ENCODE results near the gene ADGRV1. TPM values are rescaled to one million over a fixed set of nuclear protein-coding genes. Genes with fewer than 3 reads are reported as not detected.
"Not testable (repeated sequence)": the region's sequence is repeated elsewhere in the genome, so short reads cannot be mapped to it uniquely, and the experiment has no call there.

The ADGRV1 gene
- total RNA-seq, 1 experiment from 2014 or later: 1.8 TPM

GRCh38 chr5:91042936-91043255 lies 484.3 kb downstream of the ADGRV1 start:
- DNase-seq (ENCODE audit: extremely low read depth, low read depth): no peak

DNA sequence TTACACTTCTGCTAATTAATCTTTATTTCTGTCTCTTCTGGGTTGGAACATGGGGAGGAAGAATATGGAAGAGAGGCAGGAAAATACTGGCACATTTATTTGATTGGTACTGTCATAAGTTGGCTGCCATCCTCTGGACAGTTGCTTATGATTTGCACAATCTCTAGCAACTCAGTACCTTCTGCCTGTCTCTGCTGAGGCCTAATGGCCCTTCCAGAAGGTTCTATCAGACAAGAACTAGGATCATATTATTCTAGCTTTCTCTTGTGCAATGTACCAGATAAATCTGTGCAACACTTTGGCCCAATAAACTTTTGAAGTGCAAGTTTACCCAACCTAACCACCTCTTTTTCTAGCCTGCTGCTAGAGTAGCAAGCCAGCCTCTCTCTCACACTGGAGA lies 489.5 kb downstream of the ADGRV1 start:
- DNase-seq (ENCODE audit: extremely low read depth, low read depth): no peak

GRCh38 chr5:91049112-91049511 lies 490.5 kb downstream of the ADGRV1 start:
- no peak for DNase-seq (ENCODE audit: extremely low read depth, low read depth)

DNA sequence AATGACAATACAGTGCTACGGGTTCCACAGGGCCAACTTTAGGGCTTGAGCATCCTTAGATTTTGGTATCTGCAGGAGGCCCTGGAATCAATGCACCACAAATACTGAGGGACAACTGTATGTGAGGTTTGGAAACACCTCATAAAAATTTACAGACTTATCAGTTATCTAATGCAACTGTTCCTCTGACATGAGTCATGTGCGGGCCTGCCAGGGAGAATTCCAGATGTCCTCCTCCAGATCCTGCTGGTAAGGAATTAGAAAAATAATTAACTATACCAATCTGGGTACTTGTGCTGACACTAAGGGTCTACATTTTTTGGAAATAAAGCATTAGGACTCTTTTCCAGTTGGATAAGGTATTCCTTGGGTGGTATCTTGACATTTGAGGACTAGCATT lies 491.2 kb downstream of the ADGRV1 start:
- DNase-seq (ENCODE audit: extremely low read depth, low read depth): no peak

DNA sequence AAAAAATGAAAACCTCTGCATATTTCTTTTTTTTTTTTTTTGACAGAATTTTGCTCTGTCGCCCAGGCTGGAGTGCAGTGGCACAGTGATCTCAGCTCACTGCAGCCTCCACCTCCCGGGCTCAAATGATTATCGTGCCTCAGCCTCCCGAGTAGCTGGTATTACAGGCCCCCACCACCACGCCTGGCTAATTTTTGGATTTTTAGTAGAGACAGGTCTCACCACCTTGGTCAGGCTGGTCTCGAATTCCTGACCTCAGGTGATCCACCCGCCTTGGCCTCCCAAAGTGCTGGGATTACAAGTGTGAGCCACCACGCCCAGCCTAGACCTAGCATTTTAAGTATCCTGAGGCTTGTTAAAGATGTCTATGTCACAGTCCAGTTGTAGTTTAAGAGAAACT lies 493.8 kb downstream of the ADGRV1 start:
- not testable (repeated sequence) for DNase-seq (ENCODE audit: extremely low read depth, low read depth)

DNA sequence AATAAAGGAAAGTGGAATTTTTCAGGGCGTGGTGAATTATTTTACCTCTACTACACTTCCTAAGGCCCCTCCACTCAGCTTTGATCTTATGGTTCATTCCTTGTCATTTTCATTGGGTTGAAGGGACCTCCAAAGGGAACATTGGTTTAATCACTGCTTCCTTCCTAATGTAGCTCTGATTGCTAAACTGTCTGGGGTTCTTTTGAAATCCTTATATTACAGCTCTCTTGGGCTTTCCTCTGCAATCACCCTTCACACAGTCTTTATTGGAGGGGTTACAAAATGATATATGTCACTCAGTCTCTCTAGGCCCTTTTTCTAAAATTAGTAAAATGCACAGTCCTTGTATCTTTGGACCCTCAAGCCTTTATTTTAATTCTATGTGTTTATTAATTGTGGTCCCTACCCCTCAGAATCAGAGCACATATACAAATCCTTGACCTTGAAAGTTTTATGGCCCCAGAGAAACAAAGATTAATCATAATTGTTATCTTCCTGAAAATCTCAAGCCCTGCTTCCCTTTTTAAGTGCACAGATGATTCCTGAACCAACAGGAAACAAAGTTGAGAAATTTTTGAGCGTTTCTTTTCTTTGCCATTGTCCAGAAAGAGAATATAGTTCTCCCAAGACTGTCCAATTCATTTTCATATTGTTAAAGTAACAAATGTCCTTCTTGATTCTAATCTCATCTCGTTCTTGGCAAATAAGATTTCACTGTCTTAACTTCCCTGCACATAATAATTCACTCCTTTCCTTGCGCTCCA lies 494.6 kb downstream of the ADGRV1 start:
- no peak for DNase-seq (ENCODE audit: extremely low read depth, low read depth)

DNA sequence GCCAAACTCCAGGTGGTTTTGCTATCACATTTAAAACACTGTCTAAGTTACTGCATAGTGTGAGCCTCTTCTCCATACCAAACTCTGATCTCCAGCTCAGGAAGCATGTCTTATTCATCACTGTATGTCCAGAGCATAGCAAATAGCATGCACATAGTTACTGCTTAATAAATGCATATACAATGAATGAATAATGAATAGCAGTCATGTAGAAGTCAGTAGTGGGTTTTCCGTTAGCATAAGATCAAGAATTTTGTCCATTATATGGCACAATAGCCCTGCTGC lies 495.1 kb downstream of the ADGRV1 start:
- DNase-seq (ENCODE audit: extremely low read depth, low read depth): no peak

DNA sequence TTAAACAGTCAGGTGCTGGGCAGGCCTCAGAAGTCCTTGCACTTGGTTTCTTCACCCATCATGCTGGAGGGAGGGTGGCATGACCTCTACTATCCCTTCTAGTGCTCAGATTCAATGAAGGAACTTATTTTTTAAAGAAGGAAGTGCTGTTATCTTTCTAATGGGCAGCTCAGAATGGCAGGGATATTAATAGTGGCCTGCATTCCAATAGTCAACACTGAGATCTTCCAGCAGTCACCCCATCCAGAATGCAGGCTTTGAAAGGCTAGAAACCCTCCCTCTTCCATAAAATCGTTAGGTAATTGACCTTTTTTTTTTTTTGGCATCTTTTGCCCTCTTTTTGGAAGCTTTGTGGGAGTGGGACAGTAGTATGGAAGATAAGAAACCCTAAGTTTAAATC lies 499.6 kb downstream of the ADGRV1 start:
- no peak for DNase-seq (ENCODE audit: extremely low read depth, low read depth)

DNA sequence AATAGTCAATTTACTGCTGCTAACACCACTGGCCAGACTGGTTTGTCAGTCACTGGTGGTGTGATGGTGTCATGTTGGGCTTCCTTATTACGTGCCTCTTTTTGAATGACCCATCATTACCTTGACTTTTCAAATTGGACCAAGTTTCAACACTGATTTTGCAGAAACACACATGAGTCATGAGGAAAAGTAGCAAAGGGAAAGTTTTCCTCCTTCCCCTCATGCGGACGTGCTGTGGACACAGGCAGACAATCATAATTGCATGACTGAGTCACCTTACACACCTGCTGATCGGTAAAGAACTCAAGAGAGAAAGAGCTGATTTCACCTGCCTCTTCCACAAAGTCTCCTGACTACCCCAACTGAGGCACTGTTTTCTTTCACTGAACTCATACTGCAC lies 500.0 kb downstream of the ADGRV1 start:
- DNase-seq (ENCODE audit: extremely low read depth, low read depth): no peak

- DNase-seq (ENCODE audit: extremely low read depth, low read depth): no peak
Observed at GRCh38 chr5:91059409-91059808, 500.8 kb downstream of the ADGRV1 start.

- DNase-seq (ENCODE audit: extremely low read depth, low read depth): no peak
Observed at GRCh38 chr5:91061094-91061493, 502.5 kb downstream of the ADGRV1 start.

DNA sequence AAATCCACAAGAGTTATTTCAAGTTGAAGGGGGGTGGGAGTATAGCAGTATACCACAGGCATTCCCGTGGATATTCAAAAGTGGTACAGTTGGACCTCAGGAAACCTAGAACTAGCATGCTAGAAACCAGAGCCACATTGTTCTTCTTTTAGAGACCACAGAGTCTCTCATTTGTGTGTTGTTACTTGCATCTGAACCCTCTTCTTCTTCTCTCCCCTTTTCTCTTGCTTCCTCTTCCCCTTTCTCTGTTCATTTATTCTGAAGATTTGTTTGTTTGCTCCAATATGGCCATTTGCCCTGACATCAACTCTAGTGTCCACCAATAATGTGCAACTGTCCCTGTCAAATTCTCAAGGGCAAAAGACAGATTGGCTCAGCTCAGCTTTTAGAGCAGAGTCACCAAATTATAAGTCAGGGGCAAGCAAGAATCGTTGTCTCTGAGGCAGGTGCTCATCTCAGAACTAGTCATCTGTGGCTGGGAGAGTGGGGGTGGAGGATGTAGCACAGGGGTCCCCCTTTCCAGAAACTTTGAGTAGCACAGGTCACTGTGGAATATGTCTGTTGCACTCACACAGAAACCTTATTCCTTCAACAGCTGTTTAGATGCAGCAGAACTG lies 503.5 kb downstream of the ADGRV1 start:
- no peak for DNase-seq (ENCODE audit: extremely low read depth, low read depth)

DNA sequence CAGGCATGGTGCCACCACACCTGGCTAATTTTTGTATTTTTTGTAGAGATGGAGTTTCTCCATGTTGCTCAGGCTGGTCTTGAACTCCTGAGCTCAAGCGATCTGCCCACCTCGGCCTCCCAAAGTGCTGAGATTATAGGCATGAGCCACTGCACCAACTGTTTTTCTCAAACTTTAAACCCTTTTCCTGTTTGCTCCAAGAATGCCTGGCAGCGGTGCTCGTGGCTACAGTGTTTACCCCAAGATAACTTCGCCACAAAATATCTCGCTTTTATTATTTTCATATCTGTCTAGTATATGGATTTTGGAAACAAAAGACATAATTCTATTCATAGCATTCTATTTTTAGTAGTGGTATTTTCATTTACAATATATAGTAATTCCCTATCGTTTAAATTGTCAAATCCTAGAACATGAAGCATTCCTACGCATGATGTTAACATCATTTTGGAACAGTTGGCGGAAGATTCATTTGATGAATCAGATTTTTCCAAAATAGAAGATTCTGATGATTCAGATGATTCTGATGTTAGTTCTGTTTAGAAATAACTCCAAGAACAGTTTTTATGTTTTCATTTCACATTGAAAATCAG lies 504.6 kb downstream of the ADGRV1 start:
- not testable (repeated sequence) for DNase-seq (ENCODE audit: extremely low read depth, low read depth)

- no peak for DNase-seq (ENCODE audit: extremely low read depth, low read depth)
Observed at GRCh38 chr5:91065496-91065895, 506.9 kb downstream of the ADGRV1 start.

GRCh38 chr5:91069364-91069763 lies 510.8 kb downstream of the ADGRV1 start:
- no peak for DNase-seq (ENCODE audit: extremely low read depth, low read depth)

DNA sequence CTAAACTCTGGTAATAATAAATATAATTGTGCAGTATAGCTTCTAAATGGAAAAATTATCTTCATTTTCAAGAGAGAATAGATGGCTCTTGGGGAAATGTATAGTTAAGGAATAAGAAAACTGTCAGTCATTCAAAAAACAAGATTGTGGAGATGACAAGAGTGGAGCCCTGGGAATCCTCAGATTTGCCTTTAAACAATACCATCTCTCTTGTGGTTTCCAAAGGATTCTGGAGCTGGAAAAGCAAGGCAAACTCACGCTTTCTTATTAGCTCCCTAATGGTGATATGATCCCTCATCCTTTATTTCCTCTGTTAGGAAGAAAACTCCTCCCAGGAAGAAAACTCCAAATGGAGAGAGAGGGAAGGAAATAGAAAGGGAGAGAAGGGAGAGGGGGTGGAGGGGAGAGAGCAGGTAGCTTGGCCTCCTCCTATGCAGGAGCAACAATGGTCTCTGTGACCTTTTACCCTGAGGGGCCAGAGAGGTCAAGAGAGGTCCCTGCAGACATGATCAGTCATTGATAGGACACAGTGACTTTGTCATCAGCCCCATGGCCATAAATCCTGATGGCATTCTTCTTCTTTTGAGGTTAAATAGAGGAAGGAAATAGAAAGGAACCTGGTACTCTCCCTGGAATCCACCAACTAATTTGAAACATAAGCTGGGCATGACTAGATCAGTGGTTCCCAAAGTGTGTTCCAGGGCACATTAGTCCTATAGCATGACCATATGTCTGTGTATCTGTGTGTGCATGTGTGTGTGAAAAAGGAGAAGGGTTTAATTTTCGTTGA lies 512.4 kb downstream of the ADGRV1 start:
- DNase-seq (ENCODE audit: extremely low read depth, low read depth): no peak

DNA sequence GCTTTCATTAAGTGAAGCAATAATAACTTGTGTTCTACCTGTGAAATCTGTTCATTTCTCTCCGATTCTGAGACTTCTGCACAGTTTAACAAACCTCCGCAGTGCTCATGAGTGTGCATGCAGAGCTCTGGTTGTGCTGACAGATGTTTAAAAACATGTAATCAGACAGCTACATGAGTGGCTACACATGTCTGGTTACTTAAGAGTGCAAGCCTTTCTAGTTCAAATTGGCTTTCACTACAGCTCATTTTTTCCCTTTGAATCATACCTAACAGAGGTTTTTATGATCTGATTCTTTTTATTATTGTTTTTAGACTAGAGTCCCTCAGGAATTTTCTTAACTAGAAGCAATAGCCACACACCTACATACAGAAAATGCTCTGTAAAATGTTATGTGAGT lies 514.3 kb downstream of the ADGRV1 start:
- no peak for DNase-seq (ENCODE audit: extremely low read depth, low read depth)

GRCh38 chr5:91074615-91075014 lies 516.0 kb downstream of the ADGRV1 start:
- no peak for DNase-seq (ENCODE audit: extremely low read depth, low read depth)

DNA sequence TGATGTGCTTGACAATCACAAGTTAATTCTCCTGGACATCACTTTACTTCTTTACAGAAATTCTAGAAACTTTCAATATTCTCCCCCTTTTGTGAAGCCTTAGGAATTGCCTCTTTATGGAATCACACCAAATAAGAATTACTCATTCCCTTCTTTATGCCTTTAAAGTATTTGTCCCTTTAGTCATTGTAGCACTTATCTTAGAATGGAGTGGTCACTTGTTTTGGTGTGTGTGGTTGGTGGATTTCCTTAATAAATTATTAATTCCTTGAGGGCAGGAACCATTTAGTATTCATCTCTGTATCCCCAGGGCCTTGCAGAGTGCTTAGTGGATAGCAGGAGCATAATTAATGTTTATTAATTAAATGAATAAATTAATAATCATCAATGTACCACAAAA lies 517.5 kb downstream of the ADGRV1 start:
- no peak for DNase-seq (ENCODE audit: extremely low read depth, low read depth)

GRCh38 chr5:91077623-91078022 lies 519.0 kb downstream of the ADGRV1 start:
- DNase-seq (ENCODE audit: extremely low read depth, low read depth): no peak

- DNase-seq (ENCODE audit: extremely low read depth, low read depth): no peak
Observed at GRCh38 chr5:91079037-91079436, 520.4 kb downstream of the ADGRV1 start.

- DNase-seq (ENCODE audit: extremely low read depth, low read depth): no peak
Observed at GRCh38 chr5:91089758-91090157, 531.2 kb downstream of the ADGRV1 start.
